ENCODE measurements around the gene CTIF. TPM values are rescaled to one million over a fixed set of nuclear protein-coding genes. Genes with fewer than 3 reads are reported as not detected.

Gene CTIF
- total and polyA plus RNA-seq, 2 donors (not counting 1 experiment from before 2014, with no cell fraction given): 27.2 to 28.1 TPM

DNA sequence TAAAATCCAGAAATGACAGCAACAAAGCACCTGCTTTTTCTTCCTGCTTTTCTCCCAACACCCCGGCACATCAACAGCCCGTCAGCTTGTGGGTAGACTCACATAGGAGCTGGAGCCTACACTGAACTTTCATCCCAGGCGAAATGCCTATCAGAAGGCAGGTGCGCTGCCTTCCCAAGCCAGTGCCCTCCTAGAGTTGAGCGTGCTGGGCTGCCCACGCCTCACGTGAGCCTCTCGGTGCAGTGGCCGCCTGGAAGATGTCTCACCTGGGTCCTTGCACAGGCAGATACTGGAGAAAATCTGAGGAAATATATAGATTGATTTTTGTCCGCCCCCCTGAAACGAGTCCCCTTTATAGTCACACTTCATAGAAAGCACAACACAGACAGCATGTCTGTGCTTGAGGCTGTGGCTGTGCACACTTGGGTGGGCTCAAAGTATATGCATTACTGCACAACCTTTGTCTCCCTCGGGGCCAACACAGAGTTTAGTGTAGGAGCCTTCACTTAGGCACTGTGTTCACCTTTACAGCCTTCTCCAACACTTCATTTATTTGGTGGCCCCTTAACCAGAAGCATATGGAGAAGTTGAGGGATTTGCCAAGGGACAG lies 299.4 kb downstream of the CTIF start:
- H3K27me3 ChIP-seq (ENCODE audit: control insufficient read depth, insufficient read depth, low read length): no peaks in the 10 kb centered on the region
- H3K36me3 ChIP-seq (ENCODE audit: control insufficient read depth, insufficient read depth, low read length): peaks cover 2% of the 10 kb centered on the region
- H2AFZ ChIP-seq (ENCODE audit: low read length): no peak overlapping the region
- no peak overlapping the region for H3K4me3 ChIP-seq (replicated peaks in 1 of 4; ENCODE audit: control extremely low read depth in 1 of 4, insufficient read depth in 1 of 4, low read depth in 3 of 4, low read length in 4 of 4)
- H3K4me2 ChIP-seq (ENCODE audit: extremely low read depth, insufficient read depth, low read length): no peak overlapping the region
- H3K9me3 ChIP-seq (ENCODE audit: control insufficient read depth, insufficient read depth, low read depth, low read length): no peaks in the 10 kb centered on the region
- H4K20me1 ChIP-seq (ENCODE audit: control insufficient read depth, extremely low read depth, insufficient read depth, low read length): no peaks in the 10 kb centered on the region
- H3K27ac ChIP-seq (ENCODE audit: insufficient read depth, low read length): no peak overlapping the region
- no peaks in the 10 kb centered on the region for H3K79me2 ChIP-seq (ENCODE audit: control insufficient read depth, insufficient read depth, low read length)
- peaks cover 15% of the 10 kb centered on the region for H3K4me1 ChIP-seq (ENCODE audit: control insufficient read depth, extremely low read depth, insufficient read depth, low read length)
- no peak for DNase-seq (ENCODE audit: low read depth in 2 of 2)
- TF ChIP-seq, protein P1, sequence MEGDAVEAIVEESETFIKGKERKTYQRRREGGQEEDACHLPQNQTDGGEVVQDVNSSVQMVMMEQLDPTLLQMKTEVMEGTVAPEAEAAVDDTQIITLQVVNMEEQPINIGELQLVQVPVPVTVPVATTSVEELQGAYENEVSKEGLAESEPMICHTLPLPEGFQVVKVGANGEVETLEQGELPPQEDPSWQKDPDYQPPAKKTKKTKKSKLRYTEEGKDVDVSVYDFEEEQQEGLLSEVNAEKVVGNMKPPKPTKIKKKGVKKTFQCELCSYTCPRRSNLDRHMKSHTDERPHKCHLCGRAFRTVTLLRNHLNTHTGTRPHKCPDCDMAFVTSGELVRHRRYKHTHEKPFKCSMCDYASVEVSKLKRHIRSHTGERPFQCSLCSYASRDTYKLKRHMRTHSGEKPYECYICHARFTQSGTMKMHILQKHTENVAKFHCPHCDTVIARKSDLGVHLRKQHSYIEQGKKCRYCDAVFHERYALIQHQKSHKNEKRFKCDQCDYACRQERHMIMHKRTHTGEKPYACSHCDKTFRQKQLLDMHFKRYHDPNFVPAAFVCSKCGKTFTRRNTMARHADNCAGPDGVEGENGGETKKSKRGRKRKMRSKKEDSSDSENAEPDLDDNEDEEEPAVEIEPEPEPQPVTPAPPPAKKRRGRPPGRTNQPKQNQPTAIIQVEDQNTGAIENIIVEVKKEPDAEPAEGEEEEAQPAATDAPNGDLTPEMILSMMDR (conservative IDR thresholded peaks at IDR 0.05 in 1 of 2, IDR thresholded peaks at IDR 0.05 in 1 of 2; ENCODE audit: low read depth in 1 of 2, low read length in 2 of 2): no peak
- TF ChIP-seq EZH2 (IDR thresholded peaks at IDR 0.05; ENCODE audit: low read length, missing control alignments): no peak
- H3K9ac ChIP-seq (ENCODE audit: insufficient read depth, low read length): no peak overlapping the region

DNA sequence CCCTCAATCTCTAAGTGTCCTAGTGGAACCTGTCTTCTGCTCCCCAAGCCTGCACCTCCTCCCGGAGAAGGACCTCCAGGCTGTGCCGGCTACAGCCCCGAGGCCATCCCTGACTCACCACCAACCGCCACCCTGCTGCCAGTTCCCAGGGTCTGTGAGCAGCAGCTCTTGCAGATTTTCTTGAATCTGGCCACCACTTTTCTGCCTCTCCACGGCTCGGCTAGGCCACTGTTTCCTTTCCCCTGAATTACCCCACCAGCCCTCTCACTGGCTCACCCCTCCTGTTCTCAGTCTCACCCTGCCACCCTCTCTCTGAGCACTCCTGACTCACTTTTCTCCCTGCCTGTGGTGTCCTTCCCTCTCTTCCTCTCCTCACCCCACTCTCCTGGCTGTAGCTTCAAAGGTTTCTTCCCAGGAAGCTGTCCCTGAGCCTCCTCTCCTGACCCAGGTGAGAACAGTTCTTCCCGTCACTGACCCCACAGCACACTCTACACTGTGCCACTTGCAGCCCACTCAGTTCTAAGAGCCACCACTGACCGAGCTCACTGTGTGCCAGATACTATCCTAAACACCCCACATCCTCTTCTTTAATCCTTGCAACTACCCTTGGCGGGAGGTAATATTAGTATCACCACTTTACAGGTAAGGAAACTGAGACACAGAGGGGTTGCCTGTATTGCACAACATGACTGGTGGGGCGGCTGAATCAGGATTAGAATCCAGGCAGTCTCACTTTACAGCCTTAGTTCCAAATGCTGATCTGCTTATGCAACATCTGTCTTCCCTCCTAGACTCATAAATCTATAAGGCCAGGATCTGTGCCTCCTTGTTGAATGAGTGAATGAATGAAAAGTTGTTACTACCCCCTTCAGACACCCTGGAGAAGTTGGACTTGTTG lies 300.3 kb downstream of the CTIF start:
- H3K27ac ChIP-seq (ENCODE audit: insufficient read depth, low read length): no peak overlapping the region
- H3K27me3 ChIP-seq (ENCODE audit: control insufficient read depth, insufficient read depth, low read length): no peaks in the 10 kb centered on the region
- H3K9me3 ChIP-seq (ENCODE audit: control insufficient read depth, insufficient read depth, low read depth, low read length): no peaks in the 10 kb centered on the region
- H3K4me1 ChIP-seq (ENCODE audit: control insufficient read depth, extremely low read depth, insufficient read depth, low read length): peaks cover 15% of the 10 kb centered on the region
- peaks cover 2% of the 10 kb centered on the region for H3K36me3 ChIP-seq (ENCODE audit: control insufficient read depth, insufficient read depth, low read length)
- H2AFZ ChIP-seq (ENCODE audit: low read length): no peak overlapping the region
- no peak overlapping the region for H3K4me3 ChIP-seq (replicated peaks in 1 of 4; ENCODE audit: control extremely low read depth in 1 of 4, insufficient read depth in 1 of 4, low read depth in 3 of 4, low read length in 4 of 4)
- H3K9ac ChIP-seq (ENCODE audit: insufficient read depth, low read length): no peak overlapping the region
- no peaks in the 10 kb centered on the region for H3K79me2 ChIP-seq (ENCODE audit: control insufficient read depth, insufficient read depth, low read length)
- no peak overlapping the region for H3K4me2 ChIP-seq (ENCODE audit: extremely low read depth, insufficient read depth, low read length)
- TF ChIP-seq, protein P1 (conservative IDR thresholded peaks at IDR 0.05 in 1 of 2, IDR thresholded peaks at IDR 0.05 in 1 of 2; ENCODE audit: low read depth in 1 of 2, low read length in 2 of 2): no peak
- no peak for TF ChIP-seq EZH2 (IDR thresholded peaks at IDR 0.05; ENCODE audit: low read length, missing control alignments)
- H4K20me1 ChIP-seq (ENCODE audit: control insufficient read depth, extremely low read depth, insufficient read depth, low read length): no peaks in the 10 kb centered on the region
- peak; percentile 62 to 76 for DNase-seq (ENCODE audit: low read depth in 2 of 2)

DNA sequence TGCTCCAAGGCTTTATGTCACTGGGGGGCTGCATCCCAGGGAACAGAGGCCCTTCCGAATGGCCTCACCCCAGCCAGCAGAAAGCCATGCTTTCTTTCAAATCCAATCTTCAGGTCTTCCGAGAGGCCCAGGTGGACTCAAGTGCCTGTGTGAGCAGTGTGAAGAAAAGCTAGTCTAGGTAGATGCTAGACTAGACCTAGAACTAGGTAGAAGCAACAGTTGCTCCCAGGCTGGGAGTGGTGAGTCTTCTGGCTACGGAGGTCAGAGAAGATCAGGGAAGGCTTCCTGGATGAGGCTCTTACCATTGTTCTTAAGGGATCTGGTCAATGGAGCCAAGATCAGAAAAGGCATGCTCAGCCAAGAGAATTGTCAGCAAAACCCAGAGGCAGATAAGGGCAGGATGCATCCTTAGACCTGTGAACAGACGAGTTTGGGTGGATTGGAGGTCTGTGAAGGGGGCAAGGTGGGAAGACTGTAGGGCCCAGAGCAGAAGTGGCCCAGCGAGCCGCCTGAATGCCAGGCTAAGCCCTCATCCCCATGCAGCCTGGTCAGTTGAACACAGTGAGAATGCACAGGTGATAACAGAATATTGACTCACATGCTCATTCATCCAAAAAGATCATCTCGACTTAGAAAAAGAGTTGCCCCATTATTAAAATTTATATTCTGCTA lies 301.1 kb downstream of the CTIF start:
- Histone ChIP-seq H3K9me3 (ENCODE audit: control insufficient read depth, insufficient read depth, low read depth, low read length) (no peaks in the 10 kb centered on the region), H4K20me1 (ENCODE audit: control insufficient read depth, extremely low read depth, insufficient read depth, low read length) (no peaks in the 10 kb centered on the region)
- no peak for TF ChIP-seq EZH2 (IDR thresholded peaks at IDR 0.05; ENCODE audit: low read length, missing control alignments)
- TF ChIP-seq, protein P1 (conservative IDR thresholded peaks at IDR 0.05 in 1 of 2, IDR thresholded peaks at IDR 0.05 in 1 of 2; ENCODE audit: low read depth in 1 of 2, low read length in 2 of 2): no peak

More for the DNA sequence above, 301.1 kb downstream of the CTIF start:
- no peak overlapping the region for H3K4me2 ChIP-seq (ENCODE audit: extremely low read depth, insufficient read depth, low read length)
- H3K4me1 ChIP-seq (ENCODE audit: control insufficient read depth, extremely low read depth, insufficient read depth, low read length): peaks cover 9% of the 10 kb centered on the region
- no peak for DNase-seq (ENCODE audit: low read depth in 2 of 2)
- H3K9ac ChIP-seq (ENCODE audit: insufficient read depth, low read length): no peak overlapping the region
- no peaks in the 10 kb centered on the region for H3K27me3 ChIP-seq (ENCODE audit: control insufficient read depth, insufficient read depth, low read length)
- H3K79me2 ChIP-seq (ENCODE audit: control insufficient read depth, insufficient read depth, low read length): no peaks in the 10 kb centered on the region
- H2AFZ ChIP-seq (ENCODE audit: low read length): no peak overlapping the region
- H3K36me3 ChIP-seq (ENCODE audit: control insufficient read depth, insufficient read depth, low read length): peaks cover 3% of the 10 kb centered on the region
- H3K27ac ChIP-seq (ENCODE audit: insufficient read depth, low read length): no peak overlapping the region
- no peak overlapping the region for H3K4me3 ChIP-seq (replicated peaks in 1 of 4; ENCODE audit: control extremely low read depth in 1 of 4, insufficient read depth in 1 of 4, low read depth in 3 of 4, low read length in 4 of 4)
